Lower leg skin (tissue), 3 donors: ENCODE data around the gene GRAP2.

Experiments used
- POLR2A ChIP-seq, 2 donors: fragments of 450-650 bp; IDR thresholded peaks; one replicate each; pipeline ENCODE4 v1.6.1; 2016 to 2017; ENCODE audit warnings: antibody characterized with exemption in 2 of 2, mild to moderate bottlenecking in 1 of 2, moderate library complexity in 1 of 2
- TF ChIP-seq, protein P1 (sequence below), 3 donors: fragments of 450-650 bp; IDR thresholded peaks; one replicate each; pipeline ENCODE4 v1.5.1; 2016; ENCODE audit warnings: antibody characterized with exemption in 3 of 3, mild to moderate bottlenecking in 3 of 3, moderate library complexity in 2 of 3

DNA sequence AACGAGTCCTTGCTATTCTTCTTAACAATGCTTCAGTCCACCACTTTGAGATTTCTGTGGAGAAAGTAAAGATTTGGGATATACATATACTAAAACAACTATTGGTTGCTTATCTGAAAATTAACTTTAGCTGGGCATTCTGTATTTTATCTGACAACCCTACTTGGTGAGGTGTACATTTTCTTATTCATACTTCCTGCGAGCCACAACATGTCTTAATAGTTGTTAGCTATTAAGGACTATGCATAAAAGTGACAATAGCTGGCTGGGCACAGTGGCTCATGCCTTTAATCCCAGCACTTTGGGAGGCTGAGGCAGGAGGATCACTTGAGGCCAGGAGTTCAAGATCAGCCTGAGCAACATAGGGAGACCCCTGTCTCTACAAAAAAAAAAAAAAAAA, 31.3 kb downstream of the GRAP2 start:
- TF ChIP-seq, protein P1, sequence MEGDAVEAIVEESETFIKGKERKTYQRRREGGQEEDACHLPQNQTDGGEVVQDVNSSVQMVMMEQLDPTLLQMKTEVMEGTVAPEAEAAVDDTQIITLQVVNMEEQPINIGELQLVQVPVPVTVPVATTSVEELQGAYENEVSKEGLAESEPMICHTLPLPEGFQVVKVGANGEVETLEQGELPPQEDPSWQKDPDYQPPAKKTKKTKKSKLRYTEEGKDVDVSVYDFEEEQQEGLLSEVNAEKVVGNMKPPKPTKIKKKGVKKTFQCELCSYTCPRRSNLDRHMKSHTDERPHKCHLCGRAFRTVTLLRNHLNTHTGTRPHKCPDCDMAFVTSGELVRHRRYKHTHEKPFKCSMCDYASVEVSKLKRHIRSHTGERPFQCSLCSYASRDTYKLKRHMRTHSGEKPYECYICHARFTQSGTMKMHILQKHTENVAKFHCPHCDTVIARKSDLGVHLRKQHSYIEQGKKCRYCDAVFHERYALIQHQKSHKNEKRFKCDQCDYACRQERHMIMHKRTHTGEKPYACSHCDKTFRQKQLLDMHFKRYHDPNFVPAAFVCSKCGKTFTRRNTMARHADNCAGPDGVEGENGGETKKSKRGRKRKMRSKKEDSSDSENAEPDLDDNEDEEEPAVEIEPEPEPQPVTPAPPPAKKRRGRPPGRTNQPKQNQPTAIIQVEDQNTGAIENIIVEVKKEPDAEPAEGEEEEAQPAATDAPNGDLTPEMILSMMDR (IDR thresholded peaks at IDR 0.05): no peak
- no peak for TF ChIP-seq POLR2A (IDR thresholded peaks at IDR 0.05)
